PC-9 (cell line): ENCODE results near the gene CMIP.

Experiments
- EZH2 ChIP-seq: fragments of 200-600 bp; sonication (generic); IDR thresholded peaks from 2 replicates; pipeline ENCODE4 v1.8.0; 2017; ENCODE audit warnings: antibody characterized with exemption, low read depth
- TF ChIP-seq, protein P1 (sequence below): fragments of 200-600 bp; sonication (generic); conservative IDR thresholded peaks from 2 replicates; pipeline ENCODE4 v1.6.1; 2017; ENCODE audit warnings: mixed run types, antibody characterized with exemption, mild to moderate bottlenecking, moderate library complexity

DNA sequence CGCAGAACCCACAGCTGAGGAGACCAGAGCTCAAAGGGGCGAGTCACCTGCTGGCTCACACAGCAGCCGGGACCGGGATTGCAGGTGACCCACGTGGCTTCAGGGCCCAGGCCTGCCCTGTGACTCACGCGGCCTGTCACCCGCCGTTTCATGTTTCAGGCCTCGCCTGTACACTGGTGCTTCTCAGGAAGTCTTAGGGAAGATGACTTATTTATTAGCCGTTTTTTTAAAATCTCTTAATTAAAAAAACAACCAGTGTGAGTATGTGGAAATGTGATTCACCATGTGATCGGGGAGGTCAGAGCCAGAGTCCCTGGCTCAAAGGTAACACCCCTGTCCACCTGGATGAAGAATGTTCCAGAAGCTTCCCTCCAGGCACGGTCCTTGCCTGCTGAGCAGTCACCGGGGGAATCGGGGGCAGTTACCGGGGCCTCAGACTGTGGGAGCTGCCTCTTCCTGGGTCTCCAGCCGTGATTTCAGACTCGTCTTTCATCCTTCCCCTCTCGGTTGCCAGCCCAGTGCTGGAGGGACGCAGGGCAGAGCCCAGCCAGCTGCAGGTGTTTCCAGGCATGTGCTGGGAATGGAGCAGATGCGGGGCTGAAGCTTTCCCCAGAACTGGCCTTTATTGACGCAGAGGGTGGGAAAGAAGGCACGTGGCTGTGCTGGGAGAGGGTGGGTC lies 49.3 kb downstream of the CMIP start:
- TF ChIP-seq, protein P1, sequence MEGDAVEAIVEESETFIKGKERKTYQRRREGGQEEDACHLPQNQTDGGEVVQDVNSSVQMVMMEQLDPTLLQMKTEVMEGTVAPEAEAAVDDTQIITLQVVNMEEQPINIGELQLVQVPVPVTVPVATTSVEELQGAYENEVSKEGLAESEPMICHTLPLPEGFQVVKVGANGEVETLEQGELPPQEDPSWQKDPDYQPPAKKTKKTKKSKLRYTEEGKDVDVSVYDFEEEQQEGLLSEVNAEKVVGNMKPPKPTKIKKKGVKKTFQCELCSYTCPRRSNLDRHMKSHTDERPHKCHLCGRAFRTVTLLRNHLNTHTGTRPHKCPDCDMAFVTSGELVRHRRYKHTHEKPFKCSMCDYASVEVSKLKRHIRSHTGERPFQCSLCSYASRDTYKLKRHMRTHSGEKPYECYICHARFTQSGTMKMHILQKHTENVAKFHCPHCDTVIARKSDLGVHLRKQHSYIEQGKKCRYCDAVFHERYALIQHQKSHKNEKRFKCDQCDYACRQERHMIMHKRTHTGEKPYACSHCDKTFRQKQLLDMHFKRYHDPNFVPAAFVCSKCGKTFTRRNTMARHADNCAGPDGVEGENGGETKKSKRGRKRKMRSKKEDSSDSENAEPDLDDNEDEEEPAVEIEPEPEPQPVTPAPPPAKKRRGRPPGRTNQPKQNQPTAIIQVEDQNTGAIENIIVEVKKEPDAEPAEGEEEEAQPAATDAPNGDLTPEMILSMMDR, result no peak
- no peak for TF ChIP-seq EZH2
